ENCODE data around the gene ILF3. TPM values are rescaled to one million over a fixed set of nuclear protein-coding genes. Genes with fewer than 3 reads are reported as not detected.

ILF3 gene
- total RNA-seq, 1 donor from 2014 or later: 106 TPM

GRCh38 chr19:10642473-10643171 lies 11.5 kb upstream of the ILF3 start:
- H3K4me3 ChIP-seq: no peak overlapping the region
- H3K9me3 ChIP-seq (replicated peaks): no peaks in the 10 kb centered on the region
- no peak for TF ChIP-seq CTCF (IDR thresholded peaks at IDR 0.05; ENCODE audit: borderline replicate concordance)
- no peaks in the 10 kb centered on the region for H3K27me3 ChIP-seq (ENCODE audit: low read depth)
- peaks cover 55% of the 10 kb centered on the region for H3K36me3 ChIP-seq
- no peak for DNase-seq
- H3K4me1 ChIP-seq: peaks cover 39% of the 10 kb centered on the region
- intact Hi-C loops (cut with micrococcal nuclease): loop anchor here (5.0 kb wide), 1 partner anchor 60 kb away; no protein-coding TSS in a partner anchor
- no peak overlapping the region for H3K27ac ChIP-seq (replicated peaks)

- no peak for TF ChIP-seq CTCF (IDR thresholded peaks at IDR 0.05; ENCODE audit: borderline replicate concordance)
- intact Hi-C loops (cut with micrococcal nuclease): loop anchor here (5.0 kb wide), 1 partner anchor 61 kb away; no protein-coding TSS in a partner anchor
- Histone ChIP-seq H3K36me3 (peaks cover 47% of the 10 kb centered on the region), H3K27me3 (ENCODE audit: low read depth) (no peaks in the 10 kb centered on the region), H3K9me3 (replicated peaks) (no peaks in the 10 kb centered on the region), H3K27ac (replicated peaks) (peak overlapping the region; percentile 72), H3K4me3 (no peak overlapping the region), H3K4me1 (peaks cover 39% of the 10 kb centered on the region)
- no peak for DNase-seq
These were observed 10.8 kb upstream of the ILF3 start for GRCh38 chr19:10643172-10643967.

DNA sequence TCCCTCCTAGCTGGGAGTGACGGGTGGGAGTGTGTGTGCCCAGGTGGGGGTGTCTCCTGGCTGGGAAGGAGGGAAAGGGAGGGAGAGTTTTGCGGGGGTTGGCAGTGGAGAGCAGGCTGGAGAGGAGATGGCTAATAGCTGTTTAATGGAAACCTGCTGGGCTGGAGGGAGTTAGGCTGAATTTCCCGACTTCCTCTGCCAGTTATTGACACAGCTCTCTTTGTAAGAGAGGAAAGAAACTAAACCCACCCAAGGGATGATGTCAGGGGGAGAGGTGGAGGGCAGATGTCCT lies 10.2 kb upstream of the ILF3 start:
- no peak for TF ChIP-seq CTCF (IDR thresholded peaks at IDR 0.05; ENCODE audit: borderline replicate concordance)
- H3K4me1 ChIP-seq: peaks cover 39% of the 10 kb centered on the region
- H3K27me3 ChIP-seq (ENCODE audit: low read depth): no peaks in the 10 kb centered on the region
- H3K36me3 ChIP-seq: peaks cover 42% of the 10 kb centered on the region
- no peak overlapping the region for H3K4me3 ChIP-seq
- H3K9me3 ChIP-seq (replicated peaks): no peaks in the 10 kb centered on the region
- no peak for DNase-seq
- H3K27ac ChIP-seq (replicated peaks): peak overlapping the region; percentile 72
- intact Hi-C loops (cut with micrococcal nuclease): loop anchor here (5.0 kb wide), 1 partner anchor 62 kb away; no protein-coding TSS in a partner anchor

DNA sequence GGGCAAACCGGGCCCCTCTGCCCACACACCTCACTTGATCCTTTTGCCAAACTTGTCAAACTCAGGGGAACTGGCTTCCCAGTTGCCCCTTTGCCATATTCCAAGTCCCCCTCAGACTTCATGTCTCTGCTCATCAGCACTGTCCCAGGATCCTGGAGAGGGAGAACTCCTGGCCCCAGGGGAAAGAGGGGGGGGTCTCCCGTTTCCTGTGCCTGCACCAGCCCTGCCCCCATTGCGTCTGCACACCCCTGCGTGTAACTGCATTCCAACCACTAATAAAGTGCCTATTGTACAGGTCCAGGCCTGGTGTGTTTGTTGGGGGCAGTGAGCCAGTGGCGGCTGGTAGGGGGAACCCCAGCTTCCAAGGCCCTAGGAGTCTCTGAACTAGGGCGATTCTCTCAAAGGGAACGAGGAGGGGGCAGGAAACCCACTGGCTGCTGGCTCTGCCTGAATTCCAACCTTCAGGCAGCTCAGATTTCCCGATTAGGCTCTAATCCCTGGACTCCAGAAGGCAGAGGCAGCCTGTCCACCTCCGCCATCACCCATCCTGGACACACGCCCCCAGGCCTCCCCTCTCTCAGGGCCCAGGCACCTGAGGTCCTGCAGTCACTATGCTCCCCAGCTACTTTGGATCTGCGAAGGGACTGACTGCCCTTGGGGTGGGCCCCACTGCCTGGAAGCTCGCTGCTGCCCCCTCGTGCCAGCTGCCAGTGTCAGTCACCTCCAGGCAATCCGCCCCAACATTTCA lies 9.7 kb upstream of the ILF3 start:
- peak; percentile 90 for TF ChIP-seq CTCF (IDR thresholded peaks at IDR 0.05; ENCODE audit: borderline replicate concordance)
- H3K9me3 ChIP-seq (replicated peaks): no peaks in the 10 kb centered on the region

GRCh38 chr19:10646456-10647159 lies 7.5 kb upstream of the ILF3 start:
- Histone ChIP-seq H3K36me3 (peaks cover 18% of the 10 kb centered on the region), H3K27ac (replicated peaks) (peak overlapping the region; percentile 50), H3K9me3 (replicated peaks) (no peaks in the 10 kb centered on the region), H3K27me3 (ENCODE audit: low read depth) (no peaks in the 10 kb centered on the region), H3K4me1 (peaks cover 39% of the 10 kb centered on the region), H3K4me3 (no peak overlapping the region)
- intact Hi-C loops (cut with micrococcal nuclease): no loop called here
- TF ChIP-seq CTCF (IDR thresholded peaks at IDR 0.05; ENCODE audit: borderline replicate concordance): no peak
- DNase-seq: no peak

More for the DNA sequence above, 9.7 kb upstream of the ILF3 start:
- intact Hi-C loops (cut with micrococcal nuclease): loop anchor here (5.0 kb wide), 1 partner anchor 62 kb away; no protein-coding TSS in a partner anchor
- Histone ChIP-seq H3K27me3 (ENCODE audit: low read depth) (no peaks in the 10 kb centered on the region), H3K4me3 (no peak overlapping the region), H3K4me1 (peaks cover 39% of the 10 kb centered on the region), H3K36me3 (peaks cover 38% of the 10 kb centered on the region), H3K27ac (replicated peaks) (peak overlapping the region; percentile 72)
- peak; percentile 84 for DNase-seq

Measured in left ventricle myocardium inferior (tissue), 1 donor.